Neural cell (in vitro differentiated cells): ENCODE results near the gene HK1. TPM values are rescaled to one million over a fixed set of nuclear protein-coding genes. Genes with fewer than 3 reads are reported as not detected.

Experiments used
- H2AFZ ChIP-seq: fragments of 200-600, 300-800 bp; sonication (generic), shearing (Covaris generic); 2 replicates; pipeline ENCODE4 v1.6.0; 2014; ENCODE audit warnings: low read depth, mild to moderate bottlenecking, antibody characterized with exemption, low read length, moderate library complexity
- H3F3A ChIP-seq: fragments of 200-600 bp; shearing (Covaris generic); 2 replicates; pipeline ENCODE4 v1.6.1; 2016; ENCODE audit warnings: mild to moderate bottlenecking, moderate library complexity, mixed read lengths, antibody characterized with exemption, low read length; ENCODE audit not compliant: insufficient read depth, poor library complexity, severe bottlenecking
- H3K27ac ChIP-seq: fragments of 200-600, 300-800 bp; sonication (generic), shearing (Covaris generic); 2 replicates; pipeline ENCODE4 v1.5.1; 2014; ENCODE audit warnings: mild to moderate bottlenecking, low read length, moderate library complexity
- H3K27me3 ChIP-seq: fragments of 300-800, 200-600 bp; sonication (generic), shearing (Covaris generic); 2 replicates; pipeline ENCODE4 v1.6.0; 2014; ENCODE audit warnings: mild to moderate bottlenecking, low read depth, low read length, moderate library complexity; ENCODE audit not compliant: insufficient read depth
- H3K36me3 ChIP-seq: fragments of 300-800, 200-600 bp; sonication (generic), shearing (Covaris generic); 2 replicates; pipeline ENCODE4 v1.5.1; 2014; ENCODE audit warnings: mild to moderate bottlenecking, antibody characterized with exemption, low read length, moderate library complexity; ENCODE audit not compliant: insufficient read depth
- H3K4me2 ChIP-seq: fragments of 300-800, 200-600 bp; sonication (generic), shearing (Covaris generic); 2 replicates; pipeline ENCODE4 v1.6.0; 2014; ENCODE audit warnings: mild to moderate bottlenecking, low read length
- H3K4me3 ChIP-seq: fragments of 300-800, 200-600 bp; sonication (generic), shearing (Covaris generic); 2 replicates; pipeline ENCODE4 v1.5.1; 2014; ENCODE audit warnings: mild to moderate bottlenecking, low read length, moderate library complexity
- H3K79me2 ChIP-seq: fragments of 200-600 bp; shearing (Covaris generic); replicated peaks from 2 replicates; pipeline ENCODE4 v1.6.0; 2014; ENCODE audit warnings: mild to moderate bottlenecking, low read length, moderate library complexity; ENCODE audit not compliant: insufficient read depth
- H3K9ac ChIP-seq: fragments of 300-800, 200-600 bp; sonication (generic), shearing (Covaris generic); 2 replicates; pipeline ENCODE4 v1.6.1; 2016; ENCODE audit warnings: mild to moderate bottlenecking, low read length, mixed read lengths
- H3K9me2 ChIP-seq: fragments of 200-600 bp; shearing (Covaris generic); 2 replicates; pipeline ENCODE4 v1.6.1; 2016; ENCODE audit warnings: mild to moderate bottlenecking, low read length, mixed read lengths; ENCODE audit not compliant: insufficient read depth
- H3K9me3 ChIP-seq: fragments of 200-600, 300-800 bp; sonication (generic), shearing (Covaris generic); 2 replicates; pipeline ENCODE4 v1.6.1; 2016; ENCODE audit warnings: mild to moderate bottlenecking, mixed run types, low read length, moderate library complexity, mixed read lengths
- H4K20me1 ChIP-seq: fragments of 200-600 bp; shearing (Covaris generic); 2 replicates; pipeline ENCODE4 v1.6.1; 2016; ENCODE audit warnings: mild to moderate bottlenecking, mixed run types; ENCODE audit not compliant: insufficient read depth
- CTCF ChIP-seq: fragments of 450-650 bp; IDR thresholded peaks from 2 replicates; pipeline ENCODE4 v1.5.1; 2014; ENCODE audit warnings: antibody characterized with exemption, mild to moderate bottlenecking, moderate library complexity; ENCODE audit not compliant: poor library complexity, severe bottlenecking
- EP300 ChIP-seq: fragments of 450-650 bp; conservative IDR thresholded peaks from 2 replicates; pipeline ENCODE4 v1.6.1; 2014; ENCODE audit warnings: antibody characterized with exemption, mild to moderate bottlenecking, moderate library complexity; ENCODE audit not compliant: poor library complexity, severe bottlenecking
- EZH2 ChIP-seq: fragments of 200-600, 300-800 bp; shearing (Covaris generic), sonication (generic); IDR thresholded peaks from 2 replicates; pipeline ENCODE4 v1.6.1; 2014; ENCODE audit warnings: antibody characterized with exemption, low read length, borderline replicate concordance, mild to moderate bottlenecking; ENCODE audit not compliant: insufficient read depth, poor library complexity, severe bottlenecking
- MXI1 ChIP-seq: fragments of 450-650 bp; conservative IDR thresholded peaks from 2 replicates; pipeline ENCODE4 v1.6.1; 2014; ENCODE audit warnings: antibody characterized with exemption, mild to moderate bottlenecking; ENCODE audit not compliant: poor library complexity, severe bottlenecking
- RAD21 ChIP-seq: fragments of 450-650 bp; conservative IDR thresholded peaks from 2 replicates; pipeline ENCODE4 v1.6.1; 2014; ENCODE audit warnings: antibody characterized with exemption, mild to moderate bottlenecking, moderate library complexity
- REST ChIP-seq: IDR thresholded peaks from 2 replicates; pipeline ENCODE4 v1.6.1; 2012; ENCODE audit warnings: borderline replicate concordance
- polyA plus RNA-seq: library from polyadenylated mRNA; depleted of rRNA; stranded (reverse); fragments of >200 nt; gene quantifications from 2 replicates; pipeline ENCODE4 v1.2.3, GENCODE V29; 2014

Gene HK1
- polyA plus RNA-seq, 1 donor from 2014 or later, result 60.5 TPM

GRCh38 chr10:69409176-69409495 lies 130.8 kb downstream of the HK1 start:
- TF ChIP-seq RAD21 (no peak), CTCF (peak; percentile 13)
- Histone ChIP-seq H3F3A (no peaks in the 10 kb centered on the region), H3K36me3 (no peaks in the 10 kb centered on the region), H3K9ac (peak overlapping the region; percentile 38), H3K79me2 (no peaks in the 10 kb centered on the region), H3K9me3 (no peaks in the 10 kb centered on the region), H4K20me1 (no peaks in the 10 kb centered on the region), H2AFZ (no peak overlapping the region), H3K9me2 (no peaks in the 10 kb centered on the region), H3K4me3 (peak overlapping the region; percentile 63), H3K27ac (no peak overlapping the region), H3K27me3 (no peaks in the 10 kb centered on the region), H3K4me2 (peak overlapping the region; percentile 30)

- Histone ChIP-seq H3K4me2 (no peak overlapping the region), H3K79me2 (no peaks in the 10 kb centered on the region), H3K9ac (no peak overlapping the region), H3K9me2 (no peaks in the 10 kb centered on the region), H3F3A (no peaks in the 10 kb centered on the region), H3K27me3 (no peaks in the 10 kb centered on the region), H3K9me3 (no peaks in the 10 kb centered on the region), H4K20me1 (no peaks in the 10 kb centered on the region), H3K4me3 (no peak overlapping the region), H2AFZ (no peak overlapping the region), H3K36me3 (no peaks in the 10 kb centered on the region), H3K27ac (no peak overlapping the region)
- TF ChIP-seq EZH2 (no peak), MXI1 (no peak), EP300 (no peak), RAD21 (no peak), CTCF (no peak), REST (no peak)
Measured at GRCh38 chr10:69409968-69410367, 131.7 kb downstream of the HK1 start.
